Neuron (in vitro differentiated cells): ENCODE results near the gene CNTN6.

Experiments used
- H2AFZ ChIP-seq: one replicate; pipeline ENCODE4 v1.6.1; 2013; ENCODE audit warnings: low read depth, mild to moderate bottlenecking, inconsistent platforms, low read length, moderate library complexity
- H3K27me3 ChIP-seq: one replicate; pipeline ENCODE4 v1.6.1; 2013; ENCODE audit warnings: low read length; ENCODE audit not compliant: insufficient read depth
- H3K36me3 ChIP-seq: one replicate; pipeline ENCODE4 v1.6.1; 2013; ENCODE audit warnings: low read length; ENCODE audit not compliant: insufficient read depth
- H3K4me1 ChIP-seq: one replicate; pipeline ENCODE4 v1.6.1; 2013; ENCODE audit warnings: low read length; ENCODE audit not compliant: insufficient read depth
- H3K4me3 ChIP-seq: 2 replicates; pipeline ENCODE4 v1.5.1; 2013; ENCODE audit warnings: mild to moderate bottlenecking, low read length, moderate library complexity
- H3K9me3 ChIP-seq: one replicate; pipeline ENCODE4 v1.6.1; 2013; ENCODE audit warnings: low read length

The CNTN6 gene

DNA sequence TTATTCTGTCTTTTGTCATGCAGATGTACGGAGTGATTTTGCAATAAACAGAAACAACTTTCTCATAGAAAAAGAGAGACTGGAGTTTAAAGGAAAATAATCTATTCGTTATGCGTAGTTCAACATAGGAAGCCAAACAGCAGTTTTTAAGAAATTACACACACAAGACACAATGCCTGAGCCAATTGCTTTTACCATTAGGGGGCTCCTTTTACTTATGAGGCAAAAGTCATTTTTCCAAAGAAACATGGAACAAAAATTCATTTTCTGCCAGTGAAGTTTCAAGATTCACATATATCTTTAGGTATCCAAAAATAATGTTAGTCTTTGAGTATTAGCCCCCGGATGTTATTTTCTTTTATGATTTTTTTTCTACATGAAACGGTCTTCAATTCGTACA is 10.7 kb downstream of the CNTN6 start:
- Histone ChIP-seq H3K4me1 (no peaks in the 10 kb centered on the region), H3K9me3 (no peaks in the 10 kb centered on the region)

DNA sequence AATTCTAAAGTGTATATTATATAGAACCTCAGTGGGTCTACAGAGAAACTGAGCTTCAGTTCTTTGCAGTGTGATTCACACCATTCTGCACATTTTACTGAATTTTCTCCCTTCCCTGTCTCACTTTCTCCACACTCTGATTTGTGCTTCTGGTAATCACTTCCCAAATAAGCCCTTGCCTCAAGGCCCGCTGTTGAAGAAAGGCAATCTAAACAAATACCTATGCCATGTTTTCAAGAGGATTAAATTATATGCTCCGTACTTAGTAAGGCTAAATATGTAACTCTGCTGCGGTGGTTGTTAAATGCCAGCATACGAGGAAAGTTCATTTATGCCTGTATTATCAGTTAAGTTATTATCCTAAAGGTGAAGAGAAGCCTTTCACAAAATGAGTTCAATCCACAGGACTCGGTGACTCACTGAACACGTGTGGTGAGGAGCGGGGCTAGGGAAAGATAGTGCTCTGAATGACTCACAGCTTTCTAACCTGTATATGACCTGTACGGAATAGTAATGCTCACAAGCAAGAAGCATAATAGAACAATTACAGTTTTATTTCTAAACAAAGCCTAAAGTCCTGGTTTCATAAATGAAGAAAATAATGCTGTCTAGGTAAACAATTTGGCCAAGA is 25.1 kb downstream of the CNTN6 start:
- H3K4me1 ChIP-seq: no peaks in the 10 kb centered on the region
- H2AFZ ChIP-seq: no peak overlapping the region
- no peaks in the 10 kb centered on the region for H3K9me3 ChIP-seq
- no peaks in the 10 kb centered on the region for H3K27me3 ChIP-seq
- no peaks in the 10 kb centered on the region for H3K36me3 ChIP-seq
- no peak overlapping the region for H3K4me3 ChIP-seq

More for the DNA sequence above, 10.7 kb downstream of the CNTN6 start:
- no peaks in the 10 kb centered on the region for H3K36me3 ChIP-seq
- H3K27me3 ChIP-seq: no peaks in the 10 kb centered on the region
- no peak overlapping the region for H3K4me3 ChIP-seq
- no peak overlapping the region for H2AFZ ChIP-seq

DNA sequence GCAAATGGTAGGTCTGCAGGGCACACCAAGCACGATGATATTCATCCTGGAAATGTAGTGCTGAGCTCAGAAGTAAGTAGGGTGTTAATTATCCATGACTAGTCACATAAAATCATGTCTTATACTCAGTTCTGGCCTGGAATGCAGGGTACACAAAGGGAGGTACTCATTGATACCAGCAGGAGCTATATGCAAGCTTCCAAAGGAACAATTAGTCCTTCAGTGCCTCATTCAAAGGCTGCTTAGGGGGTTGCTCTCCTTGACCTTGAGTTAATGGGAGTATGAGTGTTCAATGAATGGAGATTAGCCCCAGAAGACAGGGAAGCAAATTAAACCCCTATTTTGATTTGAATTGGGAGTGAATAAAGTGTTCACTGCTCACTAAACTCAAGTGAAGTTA is 38.3 kb downstream of the CNTN6 start:
- Histone ChIP-seq H3K9me3 (no peaks in the 10 kb centered on the region), H3K4me3 (no peak overlapping the region), H3K27me3 (no peaks in the 10 kb centered on the region), H3K4me1 (peaks cover 2% of the 10 kb centered on the region), H2AFZ (no peak overlapping the region), H3K36me3 (no peaks in the 10 kb centered on the region)

DNA sequence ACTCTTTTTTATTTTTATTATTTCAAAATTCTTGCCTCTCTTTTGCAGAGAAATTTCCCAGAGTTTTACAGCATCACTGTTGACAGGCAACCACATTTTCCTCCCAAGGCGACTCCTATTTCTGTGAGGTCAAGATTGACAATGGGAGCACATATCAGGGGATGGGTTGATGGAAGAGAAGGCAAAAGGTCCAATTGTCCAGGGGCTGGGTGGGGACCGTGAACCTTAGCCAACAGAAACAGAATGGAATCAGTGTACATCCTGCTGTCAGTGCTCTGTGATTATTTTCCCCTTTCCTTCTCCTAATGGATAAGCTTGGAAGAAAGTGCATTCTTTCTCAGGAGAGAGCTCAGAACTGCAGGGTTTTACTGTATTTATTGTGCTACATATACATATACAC is 42.4 kb downstream of the CNTN6 start:
- Histone ChIP-seq H3K4me1 (peaks cover 2% of the 10 kb centered on the region), H3K27me3 (no peaks in the 10 kb centered on the region), H3K36me3 (no peaks in the 10 kb centered on the region), H3K9me3 (no peaks in the 10 kb centered on the region), H3K4me3 (no peak overlapping the region), H2AFZ (no peak overlapping the region)

DNA sequence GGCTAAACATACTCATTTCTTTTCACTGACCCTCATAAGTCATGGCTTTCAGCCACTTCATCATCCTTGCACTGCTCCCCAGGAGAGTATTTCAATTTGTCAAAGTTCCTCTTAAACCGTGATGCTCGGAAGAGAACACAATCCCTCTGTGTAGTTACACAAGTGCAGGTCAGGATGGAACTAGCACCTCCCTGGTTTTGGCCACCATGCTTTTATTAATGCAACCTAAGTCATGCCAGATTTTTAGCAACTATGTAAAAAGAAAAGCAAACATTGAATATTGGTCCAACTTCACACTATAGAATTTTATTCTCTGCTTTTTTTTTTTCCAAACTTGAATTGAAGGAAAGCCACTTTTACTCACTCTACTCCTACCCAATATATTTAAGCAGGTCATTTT is 45.2 kb downstream of the CNTN6 start:
- no peaks in the 10 kb centered on the region for H3K36me3 ChIP-seq
- no peaks in the 10 kb centered on the region for H3K9me3 ChIP-seq
- no peak overlapping the region for H2AFZ ChIP-seq
- H3K4me1 ChIP-seq: peaks cover 2% of the 10 kb centered on the region
- no peak overlapping the region for H3K4me3 ChIP-seq
- H3K27me3 ChIP-seq: no peaks in the 10 kb centered on the region

DNA sequence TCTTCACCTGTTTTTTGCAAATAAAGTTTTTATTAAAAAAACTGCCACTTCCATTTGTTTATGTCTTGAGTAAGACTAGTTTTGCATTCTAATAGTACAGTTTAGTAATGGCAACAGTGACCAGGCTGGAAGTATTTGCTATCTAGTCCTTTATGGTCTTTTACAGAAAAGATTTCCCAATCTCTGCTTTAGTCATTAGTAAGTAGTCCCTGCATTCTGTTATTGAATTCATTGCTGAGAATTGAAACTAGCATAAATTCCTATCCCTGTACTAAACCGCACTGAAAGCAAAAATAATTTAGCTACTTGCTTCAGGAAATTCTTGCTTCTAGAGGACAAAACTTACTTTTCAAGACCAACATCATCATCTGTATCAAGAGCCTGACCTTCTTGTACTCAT is 46.2 kb downstream of the CNTN6 start:
- H3K4me3 ChIP-seq: no peak overlapping the region
- H3K9me3 ChIP-seq: no peaks in the 10 kb centered on the region
- no peaks in the 10 kb centered on the region for H3K36me3 ChIP-seq
- peaks cover 2% of the 10 kb centered on the region for H3K4me1 ChIP-seq
- no peaks in the 10 kb centered on the region for H3K27me3 ChIP-seq
- no peak overlapping the region for H2AFZ ChIP-seq

DNA sequence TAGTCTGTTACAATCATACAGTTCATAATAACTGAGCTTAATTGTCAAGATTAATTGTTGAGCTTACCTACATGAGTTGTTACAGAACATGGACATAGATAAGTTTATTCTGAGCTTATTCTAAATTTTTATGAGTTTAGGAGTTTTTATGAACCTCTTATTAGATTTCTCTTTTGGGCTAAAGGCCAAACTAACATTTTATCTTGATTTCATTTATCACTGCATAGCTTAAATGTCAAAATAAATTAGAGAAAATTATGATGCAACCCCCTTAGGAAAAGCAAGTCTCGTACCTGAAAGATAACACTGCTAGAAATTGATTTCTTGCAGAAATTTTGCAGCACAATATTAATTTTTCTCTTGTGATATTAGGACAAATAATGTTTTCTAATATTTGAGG is 54.5 kb downstream of the CNTN6 start:
- Histone ChIP-seq H3K4me1 (no peaks in the 10 kb centered on the region), H3K9me3 (no peaks in the 10 kb centered on the region), H2AFZ (no peak overlapping the region), H3K27me3 (no peaks in the 10 kb centered on the region), H3K36me3 (no peaks in the 10 kb centered on the region), H3K4me3 (no peak overlapping the region)

DNA sequence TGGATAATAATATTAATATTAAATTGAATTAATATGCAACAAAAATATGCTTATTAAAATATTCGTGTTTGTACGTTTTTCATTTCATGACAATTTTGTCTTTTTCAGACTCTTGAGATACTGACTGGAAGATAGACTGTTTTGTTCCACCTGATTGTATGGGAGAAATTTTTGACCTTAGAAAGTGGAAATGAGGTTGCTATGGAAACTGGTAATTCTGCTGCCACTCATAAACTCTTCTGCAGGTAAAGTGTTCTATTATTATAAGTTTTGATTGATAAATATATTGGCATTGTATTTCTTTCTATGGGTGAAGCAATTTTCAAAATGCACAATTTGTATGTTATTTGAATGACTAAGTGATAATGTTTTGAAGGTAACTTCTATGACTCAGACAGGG is 55.0 kb downstream of the CNTN6 start:
- Histone ChIP-seq H3K4me1 (no peaks in the 10 kb centered on the region), H3K36me3 (no peaks in the 10 kb centered on the region), H3K27me3 (no peaks in the 10 kb centered on the region), H3K9me3 (no peaks in the 10 kb centered on the region), H2AFZ (no peak overlapping the region), H3K4me3 (no peak overlapping the region)

DNA sequence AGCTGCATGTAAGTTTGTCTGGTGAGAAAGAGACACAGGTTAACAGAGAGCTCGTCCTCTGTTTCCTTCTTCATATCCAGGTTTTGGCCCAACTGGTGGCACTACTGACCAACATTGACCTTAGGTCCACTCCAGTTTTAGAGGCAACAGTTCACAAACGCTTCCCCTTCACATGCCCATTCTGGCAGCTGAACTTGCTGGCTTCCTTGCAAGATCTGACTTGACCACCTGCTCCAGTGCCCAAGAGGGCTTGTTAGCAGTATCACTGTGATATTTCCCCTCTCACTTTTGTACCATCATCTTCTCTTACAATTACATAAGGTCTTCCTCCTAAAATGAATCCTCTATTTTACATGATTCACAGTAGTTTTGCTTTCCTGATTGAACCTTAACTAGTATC is 71.3 kb downstream of the CNTN6 start:
- no peaks in the 10 kb centered on the region for H3K27me3 ChIP-seq
- no peak overlapping the region for H3K4me3 ChIP-seq
- no peaks in the 10 kb centered on the region for H3K9me3 ChIP-seq
- no peaks in the 10 kb centered on the region for H3K4me1 ChIP-seq
- H2AFZ ChIP-seq: no peak overlapping the region
- H3K36me3 ChIP-seq: no peaks in the 10 kb centered on the region

DNA sequence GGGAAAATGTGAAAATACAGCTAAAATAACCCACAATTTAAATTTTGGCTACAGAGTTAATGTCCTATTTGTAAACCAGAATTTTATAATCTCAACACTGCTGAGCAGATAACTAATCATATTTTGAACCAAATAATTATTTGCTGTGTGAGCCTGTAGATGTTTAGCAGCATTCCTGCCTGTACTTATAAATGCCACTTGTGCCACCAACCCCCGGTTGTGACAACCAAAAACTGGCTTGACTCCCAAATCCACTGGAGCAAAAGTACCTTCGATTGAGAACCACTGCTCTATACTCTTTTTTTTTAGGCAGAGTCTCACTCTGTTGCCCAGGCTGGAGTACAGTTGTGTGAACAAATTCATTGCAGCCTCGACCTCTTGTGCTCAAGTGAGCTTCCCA is 78.5 kb downstream of the CNTN6 start:
- no peaks in the 10 kb centered on the region for H3K4me1 ChIP-seq

DNA sequence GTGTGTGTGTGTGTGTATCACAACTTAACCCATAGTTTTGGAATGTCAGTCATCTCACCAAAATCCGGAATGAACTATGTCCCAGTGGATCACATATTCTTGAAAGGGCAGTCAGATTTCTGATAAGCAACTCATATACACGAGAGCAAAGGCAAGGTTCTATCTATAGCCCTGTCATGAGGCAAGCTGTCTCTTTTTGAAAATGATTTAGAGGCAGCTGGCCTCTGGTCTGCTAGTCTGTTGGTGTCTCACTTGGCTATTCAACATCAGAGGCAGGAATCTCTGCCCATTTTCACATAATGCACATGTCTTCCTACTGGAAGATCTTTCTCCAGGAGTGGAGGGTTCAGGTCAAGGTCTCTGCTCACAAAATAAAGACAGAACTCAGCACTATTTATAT is 79.8 kb downstream of the CNTN6 start:
- no peaks in the 10 kb centered on the region for H3K9me3 ChIP-seq
- no peaks in the 10 kb centered on the region for H3K27me3 ChIP-seq
- H3K4me3 ChIP-seq: no peak overlapping the region
- H2AFZ ChIP-seq: no peak overlapping the region
- H3K36me3 ChIP-seq: no peaks in the 10 kb centered on the region
- no peaks in the 10 kb centered on the region for H3K4me1 ChIP-seq

More for the DNA sequence above, 78.5 kb downstream of the CNTN6 start:
- Histone ChIP-seq H3K4me3 (no peak overlapping the region), H3K36me3 (no peaks in the 10 kb centered on the region), H3K27me3 (no peaks in the 10 kb centered on the region), H2AFZ (no peak overlapping the region), H3K9me3 (no peaks in the 10 kb centered on the region)

DNA sequence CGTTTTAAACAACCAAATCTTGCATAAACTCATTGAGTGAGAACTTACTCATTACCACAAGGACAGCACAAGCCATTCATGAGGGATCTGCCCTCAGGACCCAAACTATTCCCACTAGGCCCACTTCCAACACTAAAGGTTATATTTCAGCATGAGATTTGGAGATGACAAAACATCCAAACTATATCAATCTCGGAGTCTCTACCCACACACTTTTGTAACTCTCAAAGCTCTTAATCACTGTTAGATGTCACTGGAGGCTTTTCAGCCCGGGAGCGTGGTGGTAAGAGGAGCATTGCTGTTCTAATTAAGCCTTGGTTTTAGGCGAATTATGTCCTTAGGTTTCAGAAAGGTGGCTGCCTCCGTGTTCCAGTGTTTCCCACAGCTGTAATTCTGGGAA is 86.3 kb downstream of the CNTN6 start:
- no peak overlapping the region for H2AFZ ChIP-seq
- no peaks in the 10 kb centered on the region for H3K27me3 ChIP-seq
- no peak overlapping the region for H3K4me3 ChIP-seq
- H3K36me3 ChIP-seq: no peaks in the 10 kb centered on the region
- H3K4me1 ChIP-seq: peaks cover 7% of the 10 kb centered on the region
- no peaks in the 10 kb centered on the region for H3K9me3 ChIP-seq

DNA sequence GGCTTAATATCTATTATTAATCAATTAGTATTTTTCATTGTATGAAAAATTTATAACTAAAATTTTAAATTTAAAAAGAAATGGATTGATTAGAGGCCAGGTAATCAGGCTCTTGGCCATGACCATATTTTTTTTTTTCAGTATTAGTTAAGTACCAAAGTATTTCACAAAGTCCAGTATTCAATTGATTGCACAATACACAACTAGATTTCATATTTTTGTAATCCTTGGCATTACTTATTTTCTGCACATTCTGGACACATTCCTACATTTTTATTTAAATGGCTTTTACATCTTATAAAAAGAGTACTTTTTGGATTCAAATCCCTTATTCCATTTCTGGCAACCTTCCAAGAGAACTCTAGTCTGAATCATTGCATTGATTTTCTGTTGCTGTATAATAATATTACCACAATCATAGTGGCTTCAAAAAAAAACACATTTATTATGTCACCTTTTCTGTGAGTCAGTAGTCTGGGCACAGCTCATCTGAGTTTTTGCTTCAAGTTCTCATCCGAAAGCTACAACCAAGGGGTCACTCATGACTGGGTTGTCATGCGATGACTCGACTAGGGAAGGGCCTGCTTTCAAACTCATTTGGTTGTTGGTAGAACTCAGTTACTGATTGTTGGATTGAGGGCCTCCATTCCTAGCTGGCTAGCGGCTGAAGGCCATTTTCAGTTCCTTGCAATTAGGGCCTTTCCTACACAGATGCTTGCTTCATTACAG is 90.7 kb downstream of the CNTN6 start:
- H3K27me3 ChIP-seq: no peaks in the 10 kb centered on the region
- H3K36me3 ChIP-seq: no peaks in the 10 kb centered on the region
- H3K4me1 ChIP-seq: peaks cover 7% of the 10 kb centered on the region
- no peak overlapping the region for H2AFZ ChIP-seq
- no peak overlapping the region for H3K4me3 ChIP-seq
- no peaks in the 10 kb centered on the region for H3K9me3 ChIP-seq

DNA sequence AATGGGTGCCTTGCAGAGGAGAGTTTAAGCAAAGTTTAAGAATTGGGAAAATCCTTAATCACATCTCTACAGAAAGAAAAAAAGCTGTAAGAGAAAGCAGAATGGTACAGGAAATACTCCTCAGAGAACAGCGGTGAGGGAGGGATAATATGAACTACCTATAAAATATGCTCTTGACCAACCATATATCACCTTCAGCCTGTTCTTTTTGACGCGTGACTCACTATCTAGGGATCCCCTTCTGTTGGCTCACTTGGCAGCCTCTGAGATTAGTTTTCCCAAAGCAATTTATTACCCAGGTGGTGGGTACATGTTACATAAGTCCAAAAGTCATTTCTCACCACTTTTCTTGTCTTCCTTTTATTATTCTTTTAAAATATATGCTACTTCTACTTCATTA is 97.7 kb downstream of the CNTN6 start:
- Histone ChIP-seq H3K4me3 (no peak overlapping the region), H2AFZ (no peak overlapping the region), H3K4me1 (no peaks in the 10 kb centered on the region), H3K9me3 (no peaks in the 10 kb centered on the region), H3K36me3 (no peaks in the 10 kb centered on the region), H3K27me3 (no peaks in the 10 kb centered on the region)
